K562 (cell line): ENCODE results near the gene PHETA1. TPM values are rescaled to one million over a fixed set of nuclear protein-coding genes. Genes with fewer than 3 reads are reported as not detected.

Source experiments
- BMI1 ChIP-seq: fragments of 150-350 bp; IDR thresholded peaks from 2 replicates; pipeline ENCODE4 v1.6.1; 2014; ENCODE audit warnings: low read length
- TAF1 ChIP-seq: IDR thresholded peaks from 2 replicates; pipeline ENCODE4 v1.6.1; 2011; ENCODE audit warnings: mild to moderate bottlenecking, low read length, moderate library complexity; ENCODE audit not compliant: insufficient read depth, control insufficient read depth, severe bottlenecking; ENCODE audit errors: extremely low read depth
- TRIM25 ChIP-seq: fragments of 450-650 bp; IDR thresholded peaks from 2 replicates; pipeline ENCODE4 v1.7.0; 2016; ENCODE audit warnings: borderline replicate concordance
- ZC3H4 ChIP-seq: sonication (generic); formaldehyde crosslinking; IDR thresholded peaks from 2 replicates; pipeline ENCODE4 v1.9.0; 2021; ENCODE audit warnings: missing genetic modification reagents, borderline replicate concordance
- ZNF23 ChIP-seq: fragments of 250-450 bp; sonication (Bioruptor Pico); IDR thresholded peaks from 2 replicates; pipeline ENCODE4 v1.4.0; 2020; ENCODE audit warnings: mild to moderate bottlenecking
- ZNF584 ChIP-seq: fragments of 200-800 bp; sonication (Bioruptor generic); IDR thresholded peaks from 2 replicates; pipeline ENCODE4 v1.6.1; 2016; ENCODE audit warnings: low read depth, mild to moderate bottlenecking, missing genetic modification characterization, missing compliant biosample characterization
- polyA plus RNA-seq, 8 experiments: library from polyadenylated mRNA; depleted of rRNA in 4 of 8; stranded (reverse) in 5 of 8; unstranded in 3 of 8; fragments of >200 nt; fragmentation: Nextera tagmentation in 2 of 8; fragmentation: Illumina TruSeq in 1 of 8; extraction: Ambion mirVana in 2 of 8; extraction: Trizol in 1 of 8; gene quantifications; 2 replicates each; pipeline versions ENCODE4 v1.2.1 to v1.2.3, GENCODE V29; 2011 to 2014; ENCODE audit warnings: inconsistent platforms in 1 of 8, missing spikeins in 1 of 8
- total RNA-seq, 7 experiments: library from RNA; depleted of rRNA in 6 of 7; stranded (reverse); fragments of >200 nt in 6 of 7; fragmentation: Illumina TruSeq in 2 of 7; extraction: Trizol in 2 of 7; gene quantifications; 2 replicates each; pipeline versions ENCODE4 v1.2.1 to v1.2.3, GENCODE V29; 2011 to 2021; ENCODE audit warnings: low replicate concordance in 1 of 7
- TF ChIP-seq, protein P1 (sequence below), 3 experiments: fragments of 200-800 bp in 1 of 3; fragments of 250-450 bp in 1 of 3; fragments of 450-650 bp in 1 of 3; sonication (Bioruptor Pico) in 1 of 3; sonication (Bioruptor generic) in 1 of 3; formaldehyde crosslinking in 1 of 3; IDR thresholded peaks; 2 replicates each; pipeline versions ENCODE4 v1.6.1 to v1.8.0; 2016 to 2022; ENCODE audit warnings: mild to moderate bottlenecking in 2 of 3, missing genetic modification characterization in 2 of 3, missing compliant biosample characterization in 1 of 3, moderate library complexity in 1 of 3
- TF ChIP-seq, protein P2 (sequence below): fragments of 200-800 bp; sonication (Bioruptor generic); IDR thresholded peaks from 2 replicates; pipeline ENCODE4 v1.6.1; 2016; ENCODE audit warnings: missing genetic modification characterization, missing compliant biosample characterization
- TF ChIP-seq, protein P3 (sequence below): fragments of 250-450 bp; sonication (Bioruptor Pico); IDR thresholded peaks from 2 replicates; pipeline ENCODE4 v1.4.0; 2020

PHETA1 gene
- total and polyA plus RNA-seq, 9 of the 15 experiments (the other 6 are each of a cell fraction or from before 2014, with no cell fraction given), result 0.03 to 12.4 (median 3.0) TPM

- TF ChIP-seq, protein P1, sequence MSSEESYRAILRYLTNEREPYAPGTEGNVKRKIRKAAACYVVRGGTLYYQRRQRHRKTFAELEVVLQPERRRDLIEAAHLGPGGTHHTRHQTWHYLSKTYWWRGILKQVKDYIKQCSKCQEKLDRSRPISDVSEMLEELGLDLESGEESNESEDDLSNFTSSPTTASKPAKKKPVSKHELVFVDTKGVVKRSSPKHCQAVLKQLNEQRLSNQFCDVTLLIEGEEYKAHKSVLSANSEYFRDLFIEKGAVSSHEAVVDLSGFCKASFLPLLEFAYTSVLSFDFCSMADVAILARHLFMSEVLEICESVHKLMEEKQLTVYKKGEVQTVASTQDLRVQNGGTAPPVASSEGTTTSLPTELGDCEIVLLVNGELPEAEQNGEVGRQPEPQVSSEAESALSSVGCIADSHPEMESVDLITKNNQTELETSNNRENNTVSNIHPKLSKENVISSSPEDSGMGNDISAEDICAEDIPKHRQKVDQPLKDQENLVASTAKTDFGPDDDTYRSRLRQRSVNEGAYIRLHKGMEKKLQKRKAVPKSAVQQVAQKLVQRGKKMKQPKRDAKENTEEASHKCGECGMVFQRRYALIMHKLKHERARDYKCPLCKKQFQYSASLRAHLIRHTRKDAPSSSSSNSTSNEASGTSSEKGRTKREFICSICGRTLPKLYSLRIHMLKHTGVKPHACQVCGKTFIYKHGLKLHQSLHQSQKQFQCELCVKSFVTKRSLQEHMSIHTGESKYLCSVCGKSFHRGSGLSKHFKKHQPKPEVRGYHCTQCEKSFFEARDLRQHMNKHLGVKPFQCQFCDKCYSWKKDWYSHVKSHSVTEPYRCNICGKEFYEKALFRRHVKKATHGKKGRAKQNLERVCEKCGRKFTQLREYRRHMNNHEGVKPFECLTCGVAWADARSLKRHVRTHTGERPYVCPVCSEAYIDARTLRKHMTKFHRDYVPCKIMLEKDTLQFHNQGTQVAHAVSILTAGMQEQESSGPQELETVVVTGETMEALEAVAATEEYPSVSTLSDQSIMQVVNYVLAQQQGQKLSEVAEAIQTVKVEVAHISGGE (CRISPR knock-in tag; IDR thresholded peaks at IDR 0.05), result peak in 1 of 3 experiments; percentile 46; a peak in 1 of 6 replicates
- TF ChIP-seq ZC3H4 (no peak), ZNF23 (CRISPR knock-in tag) (no peak), ZNF584 (no peak), TRIM25 (no peak), TAF1 (no peak), BMI1 (no peak)
- TF ChIP-seq, protein P2, sequence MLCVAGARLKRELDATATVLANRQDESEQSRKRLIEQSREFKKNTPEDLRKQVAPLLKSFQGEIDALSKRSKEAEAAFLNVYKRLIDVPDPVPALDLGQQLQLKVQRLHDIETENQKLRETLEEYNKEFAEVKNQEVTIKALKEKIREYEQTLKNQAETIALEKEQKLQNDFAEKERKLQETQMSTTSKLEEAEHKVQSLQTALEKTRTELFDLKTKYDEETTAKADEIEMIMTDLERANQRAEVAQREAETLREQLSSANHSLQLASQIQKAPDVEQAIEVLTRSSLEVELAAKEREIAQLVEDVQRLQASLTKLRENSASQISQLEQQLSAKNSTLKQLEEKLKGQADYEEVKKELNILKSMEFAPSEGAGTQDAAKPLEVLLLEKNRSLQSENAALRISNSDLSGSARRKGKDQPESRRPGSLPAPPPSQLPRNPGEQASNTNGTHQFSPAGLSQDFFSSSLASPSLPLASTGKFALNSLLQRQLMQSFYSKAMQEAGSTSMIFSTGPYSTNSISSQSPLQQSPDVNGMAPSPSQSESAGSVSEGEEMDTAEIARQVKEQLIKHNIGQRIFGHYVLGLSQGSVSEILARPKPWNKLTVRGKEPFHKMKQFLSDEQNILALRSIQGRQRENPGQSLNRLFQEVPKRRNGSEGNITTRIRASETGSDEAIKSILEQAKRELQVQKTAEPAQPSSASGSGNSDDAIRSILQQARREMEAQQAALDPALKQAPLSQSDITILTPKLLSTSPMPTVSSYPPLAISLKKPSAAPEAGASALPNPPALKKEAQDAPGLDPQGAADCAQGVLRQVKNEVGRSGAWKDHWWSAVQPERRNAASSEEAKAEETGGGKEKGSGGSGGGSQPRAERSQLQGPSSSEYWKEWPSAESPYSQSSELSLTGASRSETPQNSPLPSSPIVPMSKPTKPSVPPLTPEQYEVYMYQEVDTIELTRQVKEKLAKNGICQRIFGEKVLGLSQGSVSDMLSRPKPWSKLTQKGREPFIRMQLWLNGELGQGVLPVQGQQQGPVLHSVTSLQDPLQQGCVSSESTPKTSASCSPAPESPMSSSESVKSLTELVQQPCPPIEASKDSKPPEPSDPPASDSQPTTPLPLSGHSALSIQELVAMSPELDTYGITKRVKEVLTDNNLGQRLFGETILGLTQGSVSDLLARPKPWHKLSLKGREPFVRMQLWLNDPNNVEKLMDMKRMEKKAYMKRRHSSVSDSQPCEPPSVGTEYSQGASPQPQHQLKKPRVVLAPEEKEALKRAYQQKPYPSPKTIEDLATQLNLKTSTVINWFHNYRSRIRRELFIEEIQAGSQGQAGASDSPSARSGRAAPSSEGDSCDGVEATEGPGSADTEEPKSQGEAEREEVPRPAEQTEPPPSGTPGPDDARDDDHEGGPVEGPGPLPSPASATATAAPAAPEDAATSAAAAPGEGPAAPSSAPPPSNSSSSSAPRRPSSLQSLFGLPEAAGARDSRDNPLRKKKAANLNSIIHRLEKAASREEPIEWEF (CRISPR knock-in tag), result no peak
- TF ChIP-seq, protein P3, sequence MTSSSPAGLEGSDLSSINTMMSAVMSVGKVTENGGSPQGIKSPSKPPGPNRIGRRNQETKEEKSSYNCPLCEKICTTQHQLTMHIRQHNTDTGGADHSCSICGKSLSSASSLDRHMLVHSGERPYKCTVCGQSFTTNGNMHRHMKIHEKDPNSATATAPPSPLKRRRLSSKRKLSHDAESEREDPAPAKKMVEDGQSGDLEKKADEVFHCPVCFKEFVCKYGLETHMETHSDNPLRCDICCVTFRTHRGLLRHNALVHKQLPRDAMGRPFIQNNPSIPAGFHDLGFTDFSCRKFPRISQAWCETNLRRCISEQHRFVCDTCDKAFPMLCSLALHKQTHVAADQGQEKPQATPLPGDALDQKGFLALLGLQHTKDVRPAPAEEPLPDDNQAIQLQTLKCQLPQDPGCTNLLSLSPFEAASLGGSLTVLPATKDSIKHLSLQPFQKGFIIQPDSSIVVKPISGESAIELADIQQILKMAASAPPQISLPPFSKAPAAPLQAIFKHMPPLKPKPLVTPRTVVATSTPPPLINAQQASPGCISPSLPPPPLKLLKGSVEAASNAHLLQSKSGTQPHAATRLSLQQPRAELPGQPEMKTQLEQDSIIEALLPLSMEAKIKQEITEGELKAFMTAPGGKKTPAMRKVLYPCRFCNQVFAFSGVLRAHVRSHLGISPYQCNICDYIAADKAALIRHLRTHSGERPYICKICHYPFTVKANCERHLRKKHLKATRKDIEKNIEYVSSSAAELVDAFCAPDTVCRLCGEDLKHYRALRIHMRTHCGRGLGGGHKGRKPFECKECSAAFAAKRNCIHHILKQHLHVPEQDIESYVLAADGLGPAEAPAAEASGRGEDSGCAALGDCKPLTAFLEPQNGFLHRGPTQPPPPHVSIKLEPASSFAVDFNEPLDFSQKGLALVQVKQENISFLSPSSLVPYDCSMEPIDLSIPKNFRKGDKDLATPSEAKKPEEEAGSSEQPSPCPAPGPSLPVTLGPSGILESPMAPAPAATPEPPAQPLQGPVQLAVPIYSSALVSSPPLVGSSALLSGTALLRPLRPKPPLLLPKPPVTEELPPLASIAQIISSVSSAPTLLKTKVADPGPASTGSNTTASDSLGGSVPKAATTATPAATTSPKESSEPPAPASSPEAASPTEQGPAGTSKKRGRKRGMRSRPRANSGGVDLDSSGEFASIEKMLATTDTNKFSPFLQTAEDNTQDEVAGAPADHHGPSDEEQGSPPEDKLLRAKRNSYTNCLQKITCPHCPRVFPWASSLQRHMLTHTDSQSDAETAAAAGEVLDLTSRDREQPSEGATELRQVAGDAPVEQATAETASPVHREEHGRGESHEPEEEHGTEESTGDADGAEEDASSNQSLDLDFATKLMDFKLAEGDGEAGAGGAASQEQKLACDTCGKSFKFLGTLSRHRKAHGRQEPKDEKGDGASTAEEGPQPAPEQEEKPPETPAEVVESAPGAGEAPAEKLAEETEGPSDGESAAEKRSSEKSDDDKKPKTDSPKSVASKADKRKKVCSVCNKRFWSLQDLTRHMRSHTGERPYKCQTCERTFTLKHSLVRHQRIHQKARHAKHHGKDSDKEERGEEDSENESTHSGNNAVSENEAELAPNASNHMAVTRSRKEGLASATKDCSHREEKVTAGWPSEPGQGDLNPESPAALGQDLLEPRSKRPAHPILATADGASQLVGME (CRISPR knock-in tag), result no peak
Observed at GRCh38 chr12:111396726-111397445, 28.0 kb upstream of the PHETA1 start (continued).
